ENCODE measurements around the gene FHL3. TPM values are rescaled to one million over a fixed set of nuclear protein-coding genes. Genes with fewer than 3 reads are reported as not detected.

The FHL3 gene
- total and polyA plus RNA-seq, 2 of the 4 experiments (the other 2 are of a cell fraction) = 11.5 to 27.1 TPM

DNA sequence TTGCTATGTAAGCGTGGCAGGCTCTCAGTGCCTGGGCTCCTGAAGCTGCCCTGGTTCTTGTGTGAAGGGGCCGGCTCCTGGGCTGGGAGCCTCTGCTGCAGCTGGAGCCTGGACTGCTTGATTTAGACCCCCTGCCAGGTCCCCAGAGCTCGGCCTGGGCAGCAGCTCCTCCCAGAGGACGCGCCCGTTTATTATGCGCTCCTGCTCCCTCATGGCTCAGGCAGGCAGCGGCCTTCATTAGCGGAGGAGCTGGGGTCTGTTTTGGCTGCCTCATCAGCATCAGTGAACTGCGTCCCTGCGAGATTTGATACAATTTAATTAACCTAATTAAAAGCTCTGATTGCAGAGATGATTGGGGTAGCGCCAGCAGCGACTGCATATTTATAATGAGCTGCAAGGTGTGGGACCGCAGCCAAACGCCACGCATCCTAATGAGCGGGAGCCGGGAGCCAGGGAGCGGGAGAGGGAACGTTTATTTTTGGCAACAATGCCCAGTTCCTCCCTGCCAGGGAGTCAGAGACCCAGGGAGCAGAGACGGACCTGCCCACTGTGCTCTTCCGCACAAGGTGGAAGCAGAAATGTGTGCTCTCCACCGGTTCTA, 23.9 kb upstream of the FHL3 start:
- peak overlapping the region; percentile 55; the same call in 1 of the 2 replicates for H4K91ac ChIP-seq (ENCODE audit: insufficient read depth, low read depth, low read length)
- ATAC-seq (ENCODE audit: low read depth) (peak; percentile 15; the same call in 1 of the 2 replicates), DNase-seq (no peak)
- no peaks in the 10 kb centered on the region for H4K20me1 ChIP-seq (ENCODE audit: insufficient read depth, low read length)
- H3K4me2 ChIP-seq (ENCODE audit: low read depth, low read length) = no peak overlapping the region; the same call in 1 of the 2 replicates
- H2BK15ac ChIP-seq (ENCODE audit: low read depth, low read length) = no peak overlapping the region; the same call in 2 of the 3 replicates
- BruUV-seq (replicated peaks) = no TSS peak
- dilution Hi-C loops (cut with HindIII; ENCODE audit: low sequenced_read_pairs, unreplicated experiment) = no loop called here
- H3K27me3 ChIP-seq (ENCODE audit: control insufficient read depth, insufficient read depth, low read length) = peaks cover 2% of the 10 kb centered on the region; the same call in 1 of the 2 replicates
- peak overlapping the region; percentile 54; the same call in 1 of the 2 replicates for H2BK120ac ChIP-seq (ENCODE audit: low read depth, low read length)
- peak overlapping the region; percentile 21; the same call in 1 of the 2 replicates for H3K9ac ChIP-seq (ENCODE audit: low read depth, low read length)
- in situ Hi-C loops (cut with MboI; ENCODE audit: low sequenced_read_pairs) = loop anchor here (5.0 kb wide), 1 partner anchor 803 kb away; no protein-coding TSS in a partner anchor
- H3K9me3 ChIP-seq (ENCODE audit: control insufficient read depth, insufficient read depth, low read length) = no peaks in the 10 kb centered on the region
- H2AK5ac ChIP-seq (ENCODE audit: low read depth, low read length) = no peak overlapping the region; the same call in 1 of the 2 replicates
- H2BK20ac ChIP-seq (ENCODE audit: low read depth, low read length) = peak overlapping the region; percentile 58; the same call in 1 of the 2 replicates
- H2AK9ac ChIP-seq (replicated peaks; ENCODE audit: low read depth, low read length, poor library complexity) = peak overlapping the region; percentile 48
- POLR2A ChIA-PET (ENCODE audit: unreplicated experiment) = no interaction called here
- H2AFZ ChIP-seq (replicated peaks; ENCODE audit: low read length, poor library complexity) = peak overlapping the region; percentile 89
- H3K4me3 ChIP-seq (ENCODE audit: insufficient read depth, low read depth, low read length) = no peak overlapping the region
- peak overlapping the region; percentile 53 to 87; a peak in 3 of 4 replicates for H4K8ac ChIP-seq (ENCODE audit: low read depth in 2 of 2, low read length in 2 of 2)
- H3K18ac ChIP-seq (ENCODE audit: low read depth, low read length) = no peak overlapping the region
- peak overlapping the region; percentile 85 for H3K4ac ChIP-seq (ENCODE audit: low read depth, low read length)
- 24% methylated on average over 14 of the region's 23 CpGs; no CpG with 5 or more reads in 1 of the 2 experiments for WGBS, 2 experiments (ENCODE audit: extremely low coverage in 2 of 2, insufficient read length in 1 of 2)
- no peak overlapping the region for H4K5ac ChIP-seq (ENCODE audit: low read depth, low read length)
- H2BK5ac ChIP-seq (ENCODE audit: low read depth, low read length, poor library complexity, severe bottlenecking) = no peak overlapping the region
- peaks cover 15% of the 10 kb centered on the region for H3K36me3 ChIP-seq (ENCODE audit: control insufficient read depth, insufficient read depth, low read length)
- intact Hi-C loops (cut with micrococcal nuclease) = loop anchor here (5.0 kb wide), 1 partner anchor 473 kb away; no protein-coding TSS in a partner anchor
- H3K27ac ChIP-seq (ENCODE audit: insufficient read depth, low read length) = no peak overlapping the region
- H3K9me1 ChIP-seq (ENCODE audit: insufficient read depth, low read length) = no peaks in the 10 kb centered on the region
- peak overlapping the region; percentile 55; the same call in 1 of the 2 replicates for H3K14ac ChIP-seq (replicated peaks; ENCODE audit: low read depth, low read length)
- CTCF ChIA-PET = interaction anchor here (1.9 kb wide), 1 partner anchor 805 kb away, joined by 5 read pairs; no protein-coding TSS in a partner anchor
- H3K4me1 ChIP-seq (ENCODE audit: control insufficient read depth, insufficient read depth, low read length) = peaks cover 18% of the 10 kb centered on the region; the same call in 1 of the 2 replicates
- no peak overlapping the region for H3K56ac ChIP-seq (ENCODE audit: extremely low read depth, insufficient read depth, low read length)
- H3K23ac ChIP-seq (ENCODE audit: low read depth, low read length) = peak overlapping the region; percentile 28
- no peaks in the 10 kb centered on the region for H3K79me1 ChIP-seq (ENCODE audit: low read depth in 1 of 2, low read length in 2 of 2)
- TF ChIP-seq CHD1 (IDR thresholded peaks at IDR 0.05; ENCODE audit: low read depth, low read length) (no peak), BHLHE40 (IDR thresholded peaks at IDR 0.05; ENCODE audit: low read depth, low read length) (no peak), MXI1 (IDR thresholded peaks at IDR 0.05; ENCODE audit: borderline replicate concordance, low read depth, low read length) (no peak), FOS (IDR thresholded peaks at IDR 0.05; ENCODE audit: low read depth, low read length) (no peak), RFX5 (IDR thresholded peaks at IDR 0.05; ENCODE audit: low read depth, low read length) (no peak), MAFK (IDR thresholded peaks at IDR 0.05; ENCODE audit: low read depth, low read length) (no peak), RCOR1 (IDR thresholded peaks at IDR 0.05; ENCODE audit: insufficient replicate concordance, low read length) (no peak), CEBPB (IDR thresholded peaks at IDR 0.05; ENCODE audit: low read depth, low read length) (no peak), NFE2L2 (IDR thresholded peaks at IDR 0.05; ENCODE audit: low read depth, low read length) (no peak), POLR2A (IDR thresholded peaks at IDR 0.05; ENCODE audit: low read depth, low read length) (no peak), SMC3 (IDR thresholded peaks at IDR 0.05; ENCODE audit: low read depth, low read length) (no peak)
- TF ChIP-seq, protein P1, sequence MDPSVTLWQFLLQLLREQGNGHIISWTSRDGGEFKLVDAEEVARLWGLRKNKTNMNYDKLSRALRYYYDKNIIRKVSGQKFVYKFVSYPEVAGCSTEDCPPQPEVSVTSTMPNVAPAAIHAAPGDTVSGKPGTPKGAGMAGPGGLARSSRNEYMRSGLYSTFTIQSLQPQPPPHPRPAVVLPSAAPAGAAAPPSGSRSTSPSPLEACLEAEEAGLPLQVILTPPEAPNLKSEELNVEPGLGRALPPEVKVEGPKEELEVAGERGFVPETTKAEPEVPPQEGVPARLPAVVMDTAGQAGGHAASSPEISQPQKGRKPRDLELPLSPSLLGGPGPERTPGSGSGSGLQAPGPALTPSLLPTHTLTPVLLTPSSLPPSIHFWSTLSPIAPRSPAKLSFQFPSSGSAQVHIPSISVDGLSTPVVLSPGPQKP (IDR thresholded peaks at IDR 0.05; ENCODE audit: borderline replicate concordance, low read depth, low read length) = no peak
- TF ChIP-seq, protein P2, sequence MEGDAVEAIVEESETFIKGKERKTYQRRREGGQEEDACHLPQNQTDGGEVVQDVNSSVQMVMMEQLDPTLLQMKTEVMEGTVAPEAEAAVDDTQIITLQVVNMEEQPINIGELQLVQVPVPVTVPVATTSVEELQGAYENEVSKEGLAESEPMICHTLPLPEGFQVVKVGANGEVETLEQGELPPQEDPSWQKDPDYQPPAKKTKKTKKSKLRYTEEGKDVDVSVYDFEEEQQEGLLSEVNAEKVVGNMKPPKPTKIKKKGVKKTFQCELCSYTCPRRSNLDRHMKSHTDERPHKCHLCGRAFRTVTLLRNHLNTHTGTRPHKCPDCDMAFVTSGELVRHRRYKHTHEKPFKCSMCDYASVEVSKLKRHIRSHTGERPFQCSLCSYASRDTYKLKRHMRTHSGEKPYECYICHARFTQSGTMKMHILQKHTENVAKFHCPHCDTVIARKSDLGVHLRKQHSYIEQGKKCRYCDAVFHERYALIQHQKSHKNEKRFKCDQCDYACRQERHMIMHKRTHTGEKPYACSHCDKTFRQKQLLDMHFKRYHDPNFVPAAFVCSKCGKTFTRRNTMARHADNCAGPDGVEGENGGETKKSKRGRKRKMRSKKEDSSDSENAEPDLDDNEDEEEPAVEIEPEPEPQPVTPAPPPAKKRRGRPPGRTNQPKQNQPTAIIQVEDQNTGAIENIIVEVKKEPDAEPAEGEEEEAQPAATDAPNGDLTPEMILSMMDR (conservative IDR thresholded peaks at IDR 0.05; ENCODE audit: low read depth, low read length) = no peak
- TF ChIP-seq, protein P3, sequence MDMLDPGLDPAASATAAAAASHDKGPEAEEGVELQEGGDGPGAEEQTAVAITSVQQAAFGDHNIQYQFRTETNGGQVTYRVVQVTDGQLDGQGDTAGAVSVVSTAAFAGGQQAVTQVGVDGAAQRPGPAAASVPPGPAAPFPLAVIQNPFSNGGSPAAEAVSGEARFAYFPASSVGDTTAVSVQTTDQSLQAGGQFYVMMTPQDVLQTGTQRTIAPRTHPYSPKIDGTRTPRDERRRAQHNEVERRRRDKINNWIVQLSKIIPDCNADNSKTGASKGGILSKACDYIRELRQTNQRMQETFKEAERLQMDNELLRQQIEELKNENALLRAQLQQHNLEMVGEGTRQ (IDR thresholded peaks at IDR 0.05; ENCODE audit: low read depth, low read length) = no peak

Data from IMR-90 (cell line).